ENCODE data around the gene CDHR5. TPM values are rescaled to one million over a fixed set of nuclear protein-coding genes. Genes with fewer than 3 reads are reported as not detected.

Gene CDHR5
- total RNA-seq, 1 donor from 2014 or later = not detected

DNA sequence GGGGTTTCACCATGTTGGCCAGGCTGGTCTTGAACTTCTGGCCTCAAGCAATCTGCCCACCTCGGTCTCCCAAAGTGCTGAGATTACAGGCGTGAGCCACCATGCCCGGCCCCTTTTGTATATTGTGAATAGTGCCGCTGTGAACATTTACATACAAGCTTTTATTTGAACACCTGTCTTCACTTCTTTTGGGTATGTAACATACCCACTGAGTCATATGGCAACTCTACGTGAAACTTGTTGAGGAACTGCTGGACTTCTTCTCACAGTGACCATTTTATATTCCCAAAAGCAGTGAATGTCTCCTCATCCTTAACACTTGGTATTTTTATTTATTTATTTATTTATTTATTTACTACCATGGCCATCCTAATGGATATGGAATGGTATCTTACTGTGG, 6.1 kb upstream of the CDHR5 start:
- Histone ChIP-seq H3K4me2 (no peak overlapping the region), H3K27ac (no peak overlapping the region), H3K4me1 (no peaks in the 10 kb centered on the region), H3K27me3 (peaks cover 41% of the 10 kb centered on the region), H2AFZ (replicated peaks) (no peak overlapping the region), H3K36me3 (no peaks in the 10 kb centered on the region), H3K9me3 (ENCODE audit: low read depth) (no peaks in the 10 kb centered on the region), H3K79me2 (ENCODE audit: low read depth) (no peaks in the 10 kb centered on the region), H3F3A (ENCODE audit: low read depth) (peaks cover 11% of the 10 kb centered on the region), H4K20me1 (ENCODE audit: low read depth) (peaks cover 18% of the 10 kb centered on the region), H3K4me3 (no peak overlapping the region), H3K9ac (no peak overlapping the region)
- Mint-ChIP-seq H3K9me3 (peaks cover 11% of the 10 kb centered on the region), H3K4me3 (no peak overlapping the region), H3K27ac (no peak overlapping the region), H3K36me3 (peaks cover 16% of the 10 kb centered on the region), H3K27me3 (ENCODE audit: insufficient read depth, low read depth) (peaks cover 20% of the 10 kb centered on the region), H3K4me1 (peaks cover 16% of the 10 kb centered on the region)
- DNase-seq (ENCODE audit: low spot score) = no peak
- TF ChIP-seq EZH2phosphoT487 (IDR thresholded peaks at IDR 0.05) = no peak
- TF ChIP-seq, protein P1, sequence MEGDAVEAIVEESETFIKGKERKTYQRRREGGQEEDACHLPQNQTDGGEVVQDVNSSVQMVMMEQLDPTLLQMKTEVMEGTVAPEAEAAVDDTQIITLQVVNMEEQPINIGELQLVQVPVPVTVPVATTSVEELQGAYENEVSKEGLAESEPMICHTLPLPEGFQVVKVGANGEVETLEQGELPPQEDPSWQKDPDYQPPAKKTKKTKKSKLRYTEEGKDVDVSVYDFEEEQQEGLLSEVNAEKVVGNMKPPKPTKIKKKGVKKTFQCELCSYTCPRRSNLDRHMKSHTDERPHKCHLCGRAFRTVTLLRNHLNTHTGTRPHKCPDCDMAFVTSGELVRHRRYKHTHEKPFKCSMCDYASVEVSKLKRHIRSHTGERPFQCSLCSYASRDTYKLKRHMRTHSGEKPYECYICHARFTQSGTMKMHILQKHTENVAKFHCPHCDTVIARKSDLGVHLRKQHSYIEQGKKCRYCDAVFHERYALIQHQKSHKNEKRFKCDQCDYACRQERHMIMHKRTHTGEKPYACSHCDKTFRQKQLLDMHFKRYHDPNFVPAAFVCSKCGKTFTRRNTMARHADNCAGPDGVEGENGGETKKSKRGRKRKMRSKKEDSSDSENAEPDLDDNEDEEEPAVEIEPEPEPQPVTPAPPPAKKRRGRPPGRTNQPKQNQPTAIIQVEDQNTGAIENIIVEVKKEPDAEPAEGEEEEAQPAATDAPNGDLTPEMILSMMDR (IDR thresholded peaks at IDR 0.05) = no peak
- TF ChIP-seq EZH2 (IDR thresholded peaks at IDR 0.05) = no peak

DNA sequence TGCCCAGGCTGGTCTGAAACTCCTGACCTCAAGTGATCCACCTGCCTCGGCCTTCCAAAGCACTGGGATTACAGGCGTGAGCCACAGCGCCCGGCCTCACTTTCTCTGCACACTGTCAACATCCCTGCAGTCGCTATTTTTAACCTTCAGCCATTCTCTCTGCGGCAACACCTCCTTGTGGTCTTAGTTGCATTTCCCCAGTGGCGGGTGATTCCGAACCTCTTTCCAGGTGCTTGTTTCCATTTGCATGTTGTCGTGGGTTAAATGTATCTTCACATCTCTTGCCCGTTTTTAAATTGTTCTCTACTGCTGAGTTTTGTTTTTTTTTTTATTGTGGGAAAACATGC, 4.5 kb upstream of the CDHR5 start:
- Histone ChIP-seq H2AFZ (replicated peaks) (no peak overlapping the region), H4K20me1 (ENCODE audit: low read depth) (peaks cover 7% of the 10 kb centered on the region), H3K4me1 (no peaks in the 10 kb centered on the region), H3K79me2 (ENCODE audit: low read depth) (no peaks in the 10 kb centered on the region), H3K9me3 (ENCODE audit: low read depth) (no peaks in the 10 kb centered on the region), H3K27ac (no peak overlapping the region), H3K4me3 (no peak overlapping the region), H3F3A (ENCODE audit: low read depth) (peaks cover 6% of the 10 kb centered on the region), H3K36me3 (no peaks in the 10 kb centered on the region), H3K4me2 (no peak overlapping the region), H3K9ac (no peak overlapping the region), H3K27me3 (peaks cover 30% of the 10 kb centered on the region)
- peaks cover 12% of the 10 kb centered on the region for H3K4me1 Mint-ChIP-seq
- H3K27me3 Mint-ChIP-seq (ENCODE audit: insufficient read depth, low read depth) = peaks cover 11% of the 10 kb centered on the region
- TF ChIP-seq, protein P1 (IDR thresholded peaks at IDR 0.05) = no peak
- no peak for TF ChIP-seq EZH2phosphoT487 (IDR thresholded peaks at IDR 0.05)
- TF ChIP-seq EZH2 (IDR thresholded peaks at IDR 0.05) = no peak
- peaks cover 16% of the 10 kb centered on the region for H3K36me3 Mint-ChIP-seq
- peaks cover 11% of the 10 kb centered on the region for H3K9me3 Mint-ChIP-seq
- no peak for DNase-seq (ENCODE audit: low spot score)
- H3K27ac Mint-ChIP-seq = no peak overlapping the region
- H3K4me3 Mint-ChIP-seq = peak overlapping the region; percentile 2

DNA sequence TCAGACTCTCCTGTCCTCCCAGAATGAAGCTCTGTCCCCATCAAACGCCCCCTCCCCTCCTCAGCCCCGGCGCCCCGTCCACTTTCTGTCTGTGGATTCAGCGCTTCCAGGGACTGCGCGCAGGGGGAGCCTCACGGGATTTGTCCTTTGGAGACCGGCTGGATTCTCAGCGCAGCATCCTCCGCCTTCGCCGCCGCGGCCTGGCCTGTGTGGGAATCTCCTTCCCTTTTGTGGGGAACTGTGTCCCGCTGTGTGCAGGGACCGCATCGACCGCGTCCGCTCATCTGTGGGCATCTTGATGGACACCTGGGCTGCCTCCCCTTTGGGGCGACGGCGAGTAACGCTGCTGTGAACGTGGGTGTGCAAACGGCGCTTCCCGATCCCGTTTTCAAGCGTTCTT, 3.3 kb upstream of the CDHR5 start:
- TF ChIP-seq, protein P1 (IDR thresholded peaks at IDR 0.05) = no peak
- no peak for TF ChIP-seq EZH2 (IDR thresholded peaks at IDR 0.05)
- peaks cover 16% of the 10 kb centered on the region for H3K36me3 Mint-ChIP-seq
- H3K4me1 Mint-ChIP-seq = peaks cover 15% of the 10 kb centered on the region
- peaks cover 11% of the 10 kb centered on the region for H3K9me3 Mint-ChIP-seq
- Histone ChIP-seq H3K4me3 (no peak overlapping the region), H3K36me3 (no peaks in the 10 kb centered on the region), H3K9ac (no peak overlapping the region), H3K4me1 (no peaks in the 10 kb centered on the region), H2AFZ (replicated peaks) (no peak overlapping the region), H3K27ac (no peak overlapping the region), H4K20me1 (ENCODE audit: low read depth) (peaks cover 11% of the 10 kb centered on the region), H3F3A (ENCODE audit: low read depth) (peaks cover 6% of the 10 kb centered on the region), H3K9me3 (ENCODE audit: low read depth) (no peaks in the 10 kb centered on the region), H3K4me2 (no peak overlapping the region), H3K79me2 (ENCODE audit: low read depth) (no peaks in the 10 kb centered on the region), H3K27me3 (peaks cover 30% of the 10 kb centered on the region)
- no peak overlapping the region for H3K27ac Mint-ChIP-seq
- no peak for DNase-seq (ENCODE audit: low spot score)
- H3K27me3 Mint-ChIP-seq (ENCODE audit: insufficient read depth, low read depth) = peaks cover 9% of the 10 kb centered on the region
- no peak overlapping the region for H3K4me3 Mint-ChIP-seq

DNA sequence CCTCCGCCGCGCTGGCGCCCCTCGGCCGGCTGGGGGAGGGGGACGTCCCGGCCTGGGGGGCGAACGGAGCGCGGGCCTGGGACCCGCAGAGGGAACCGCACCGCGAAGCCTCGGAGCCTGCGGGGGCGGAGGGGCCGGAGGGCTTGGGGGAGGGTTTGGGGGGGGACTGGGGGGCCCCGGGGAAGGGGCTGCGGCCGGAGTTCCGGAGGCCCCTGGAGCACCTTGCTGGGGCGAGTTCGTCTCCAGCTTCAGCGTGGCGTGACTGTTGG, 2.5 kb upstream of the CDHR5 start:
- Histone ChIP-seq H3K36me3 (no peaks in the 10 kb centered on the region), H3K27ac (no peak overlapping the region), H3K27me3 (peaks cover 30% of the 10 kb centered on the region), H3F3A (ENCODE audit: low read depth) (peaks cover 6% of the 10 kb centered on the region), H3K4me2 (peak overlapping the region; percentile 52), H4K20me1 (ENCODE audit: low read depth) (peaks cover 14% of the 10 kb centered on the region), H2AFZ (replicated peaks) (no peak overlapping the region), H3K9ac (no peak overlapping the region), H3K9me3 (ENCODE audit: low read depth) (no peaks in the 10 kb centered on the region), H3K4me3 (no peak overlapping the region), H3K4me1 (no peaks in the 10 kb centered on the region), H3K79me2 (ENCODE audit: low read depth) (no peaks in the 10 kb centered on the region)
- no peak overlapping the region for H3K27ac Mint-ChIP-seq
- peaks cover 10% of the 10 kb centered on the region for H3K36me3 Mint-ChIP-seq
- DNase-seq (ENCODE audit: low spot score) = no peak
- H3K4me1 Mint-ChIP-seq = peaks cover 12% of the 10 kb centered on the region
- peaks cover 9% of the 10 kb centered on the region for H3K27me3 Mint-ChIP-seq (ENCODE audit: insufficient read depth, low read depth)
- peaks cover 11% of the 10 kb centered on the region for H3K9me3 Mint-ChIP-seq
- no peak overlapping the region for H3K4me3 Mint-ChIP-seq
- TF ChIP-seq EZH2phosphoT487 (IDR thresholded peaks at IDR 0.05) (no peak), EZH2 (IDR thresholded peaks at IDR 0.05) (no peak)
- TF ChIP-seq, protein P1 (IDR thresholded peaks at IDR 0.05) = no peak
